OCI-LY3 (cell line): ENCODE data around the gene ATN1.

Experiments used
- EZH2phosphoT487 ChIP-seq: fragments of 200-600 bp; shearing (Covaris generic); IDR thresholded peaks from 2 replicates; pipeline ENCODE4 v1.6.1; 2018; ENCODE audit warnings: antibody characterized with exemption, mixed run types, low read depth
- TF ChIP-seq, protein P1 (sequence below): fragments of 200-600, 300-600 bp; sonication (generic); IDR thresholded peaks from 2 replicates; pipeline ENCODE4 v1.5.1; 2014; ENCODE audit warnings: antibody characterized with exemption, low read length, low read depth

DNA sequence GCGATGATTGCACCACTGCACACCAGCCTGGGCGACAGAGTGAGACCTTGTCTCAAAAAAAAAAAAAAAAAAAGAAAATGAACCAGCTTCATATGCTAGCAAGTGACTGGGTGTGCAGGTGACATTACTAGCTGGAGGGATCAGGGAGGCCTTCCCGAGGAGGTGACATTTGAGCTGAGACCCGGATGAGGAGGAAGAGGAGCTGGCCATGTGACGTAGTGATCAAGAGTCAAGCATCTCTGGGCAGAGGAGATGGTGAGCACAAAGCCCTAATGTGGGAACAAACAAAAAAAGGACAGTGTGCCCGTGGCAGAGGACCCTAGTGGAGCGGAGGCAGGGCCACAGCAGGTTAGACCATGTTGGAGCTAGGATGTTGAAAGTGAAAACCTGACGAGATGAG is 19.9 kb downstream of the ATN1 start:
- TF ChIP-seq, protein P1, sequence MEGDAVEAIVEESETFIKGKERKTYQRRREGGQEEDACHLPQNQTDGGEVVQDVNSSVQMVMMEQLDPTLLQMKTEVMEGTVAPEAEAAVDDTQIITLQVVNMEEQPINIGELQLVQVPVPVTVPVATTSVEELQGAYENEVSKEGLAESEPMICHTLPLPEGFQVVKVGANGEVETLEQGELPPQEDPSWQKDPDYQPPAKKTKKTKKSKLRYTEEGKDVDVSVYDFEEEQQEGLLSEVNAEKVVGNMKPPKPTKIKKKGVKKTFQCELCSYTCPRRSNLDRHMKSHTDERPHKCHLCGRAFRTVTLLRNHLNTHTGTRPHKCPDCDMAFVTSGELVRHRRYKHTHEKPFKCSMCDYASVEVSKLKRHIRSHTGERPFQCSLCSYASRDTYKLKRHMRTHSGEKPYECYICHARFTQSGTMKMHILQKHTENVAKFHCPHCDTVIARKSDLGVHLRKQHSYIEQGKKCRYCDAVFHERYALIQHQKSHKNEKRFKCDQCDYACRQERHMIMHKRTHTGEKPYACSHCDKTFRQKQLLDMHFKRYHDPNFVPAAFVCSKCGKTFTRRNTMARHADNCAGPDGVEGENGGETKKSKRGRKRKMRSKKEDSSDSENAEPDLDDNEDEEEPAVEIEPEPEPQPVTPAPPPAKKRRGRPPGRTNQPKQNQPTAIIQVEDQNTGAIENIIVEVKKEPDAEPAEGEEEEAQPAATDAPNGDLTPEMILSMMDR: no peak
- no peak for TF ChIP-seq EZH2phosphoT487
